HG02610 (cell line): ENCODE results near the gene TSN.
A peak's percentile ranks its signal among the peaks of the same experiment; 100 is the strongest.
"Not testable (repeated sequence)": the region's sequence is repeated elsewhere in the genome, so short reads cannot be mapped to it uniquely, and the experiment has no call there.

Source experiments
- ATAC-seq: cut with Tn5 transposase; IDR thresholded peaks from one replicate; pipeline ENCODE4 v1.9.1; 2021; ENCODE audit warnings: mild to moderate bottlenecking, moderate library complexity; ENCODE audit not compliant: unreplicated experiment

TSN gene

DNA sequence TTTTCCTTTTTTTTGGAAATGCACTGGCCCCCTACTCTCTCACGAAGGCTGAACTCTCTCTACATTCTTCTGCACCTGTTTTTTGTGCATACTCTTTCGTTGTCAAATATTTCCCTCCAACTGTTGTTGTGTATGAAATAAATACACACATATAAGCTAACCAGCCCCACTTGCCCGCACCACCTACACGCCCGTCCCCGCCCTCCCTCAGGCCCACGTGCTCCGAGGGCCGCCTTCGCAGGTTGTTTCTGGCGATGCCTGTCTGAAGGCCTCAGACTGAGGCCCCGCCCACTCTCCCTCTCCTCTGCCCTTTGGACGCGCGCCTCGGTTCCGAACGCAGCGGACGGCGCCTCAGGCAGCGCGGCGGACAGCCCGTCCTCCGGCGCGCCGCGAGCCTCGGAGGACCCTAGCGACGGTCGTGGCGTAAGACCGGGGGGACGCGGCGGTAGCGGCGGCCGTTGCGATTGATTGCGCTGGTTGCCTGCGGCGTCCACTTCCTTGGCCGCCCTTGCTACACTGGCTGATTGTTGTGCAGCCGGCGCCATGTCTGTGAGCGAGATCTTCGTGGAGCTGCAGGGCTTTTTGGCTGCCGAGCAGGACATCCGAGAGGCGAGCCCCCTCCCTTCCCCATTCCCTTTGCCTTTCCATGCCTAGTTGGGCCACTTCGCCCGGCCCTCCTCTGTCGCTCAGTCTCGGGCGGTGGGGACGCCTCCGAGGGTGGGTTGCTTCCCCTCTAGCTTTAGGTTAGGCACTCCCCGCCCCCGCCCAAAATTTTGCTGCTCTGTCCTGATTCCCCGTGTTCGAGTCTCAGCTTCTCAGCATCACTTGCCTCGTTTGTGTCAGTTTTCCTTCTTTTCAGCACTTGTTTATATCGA, at the start of gene TSN:
Gene TSN (plus strand): TSS at position 415 of the 875 bp plus-strand sequence. CDS start 129 bp downstream, at position 544.
- peak; percentile 100 for ATAC-seq

DNA sequence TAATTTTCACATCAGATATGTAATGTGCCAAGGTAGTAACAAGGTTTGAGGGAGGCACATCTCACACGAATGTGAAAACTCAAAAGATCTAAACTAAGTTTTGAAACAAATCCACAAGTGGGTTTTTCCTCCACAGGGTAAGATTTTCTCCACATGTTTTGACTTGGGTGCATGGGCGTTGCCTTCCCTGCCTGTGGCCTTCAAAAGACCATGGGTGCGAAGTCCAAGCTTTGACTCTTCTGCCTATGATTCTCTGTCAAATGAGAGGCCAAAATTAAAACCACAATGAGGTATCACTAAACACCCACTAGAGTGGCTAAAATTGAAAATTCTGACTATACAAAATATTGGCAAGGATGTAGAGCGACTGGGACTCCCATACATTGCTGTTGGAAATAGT, 49.5 kb upstream of the TSN start:
- no peak for ATAC-seq

DNA sequence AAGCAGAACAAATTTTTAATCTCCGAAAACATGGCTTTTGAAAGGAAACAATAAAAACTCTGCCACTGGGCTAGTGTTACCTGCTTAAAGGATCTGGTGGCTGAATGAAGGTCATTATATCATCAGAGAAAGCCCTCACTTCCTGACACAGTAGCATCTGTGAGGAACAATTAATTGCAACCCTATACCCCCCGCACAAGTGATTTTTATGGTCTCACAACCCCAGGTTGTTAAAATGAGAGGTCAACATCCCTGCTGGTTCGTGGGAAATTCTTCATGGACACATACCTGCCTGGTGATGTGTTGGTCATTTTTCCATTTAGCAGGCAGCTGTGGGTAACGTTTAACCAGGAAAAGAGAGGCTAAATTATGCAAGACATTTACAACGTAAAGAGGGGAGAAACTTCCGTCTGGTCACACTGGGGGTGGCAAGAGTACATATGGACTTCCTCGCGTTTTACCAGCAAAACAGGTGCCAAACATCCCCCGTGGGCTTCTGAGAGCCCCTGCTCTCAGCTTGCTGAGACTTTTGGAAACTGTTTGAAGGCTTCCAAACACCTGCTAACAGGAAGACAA, 48.0 kb upstream of the TSN start:
- ATAC-seq: no peak

DNA sequence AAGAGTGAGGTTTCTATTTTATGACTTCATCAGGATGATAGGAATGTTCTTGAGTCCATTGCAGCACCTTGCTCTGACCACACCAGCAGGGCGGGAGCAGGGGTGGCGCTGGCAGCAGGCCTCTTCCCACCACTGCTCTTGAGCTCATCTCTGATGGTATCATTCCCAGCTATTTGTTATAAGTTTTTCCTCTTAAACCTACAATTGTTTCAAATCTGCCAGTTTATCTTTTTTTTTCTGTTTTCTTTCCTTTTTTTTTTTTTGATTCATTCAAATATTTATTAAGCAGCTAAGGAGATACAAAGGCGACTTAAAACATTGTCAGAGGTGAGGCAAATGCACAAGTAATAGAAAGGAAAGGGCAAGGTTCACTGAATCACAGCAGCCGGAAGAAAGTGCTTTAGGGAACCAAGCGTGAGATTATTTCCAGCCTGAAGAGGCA, 47.5 kb upstream of the TSN start:
- no peak for ATAC-seq

DNA sequence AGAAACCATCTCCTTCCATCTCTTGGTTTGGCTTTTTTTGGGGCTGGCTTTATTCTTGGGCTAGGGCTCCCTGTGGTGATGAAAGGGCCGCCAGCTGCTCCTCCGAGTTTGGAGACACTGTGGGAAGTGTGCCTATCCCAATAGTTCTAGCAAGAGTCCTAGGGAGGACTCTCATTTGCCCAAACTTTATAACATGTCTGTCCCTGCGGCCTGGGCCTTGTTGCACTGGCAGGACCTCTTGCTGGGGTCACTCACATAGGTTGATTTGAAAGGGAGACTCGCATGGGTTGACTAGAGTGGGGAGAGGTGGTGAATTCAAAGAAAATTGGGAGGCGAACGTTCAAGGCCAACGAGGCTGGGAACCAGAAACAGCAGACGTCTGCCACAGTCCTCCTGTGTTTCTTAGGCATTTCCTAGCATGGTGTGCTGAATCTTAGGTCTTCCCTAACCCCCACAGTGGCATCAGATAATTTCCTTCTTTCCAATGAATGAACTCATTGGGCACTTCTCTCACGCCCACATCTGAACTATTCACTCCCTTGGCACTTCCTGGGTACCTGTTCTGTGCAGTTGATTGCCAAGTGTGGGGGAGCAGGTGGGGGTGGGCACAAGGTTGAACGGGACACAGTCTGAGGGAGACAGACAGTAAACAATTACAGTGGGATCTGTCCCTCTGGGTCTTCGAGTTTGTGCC, 45.5 kb upstream of the TSN start:
- ATAC-seq: no peak

DNA sequence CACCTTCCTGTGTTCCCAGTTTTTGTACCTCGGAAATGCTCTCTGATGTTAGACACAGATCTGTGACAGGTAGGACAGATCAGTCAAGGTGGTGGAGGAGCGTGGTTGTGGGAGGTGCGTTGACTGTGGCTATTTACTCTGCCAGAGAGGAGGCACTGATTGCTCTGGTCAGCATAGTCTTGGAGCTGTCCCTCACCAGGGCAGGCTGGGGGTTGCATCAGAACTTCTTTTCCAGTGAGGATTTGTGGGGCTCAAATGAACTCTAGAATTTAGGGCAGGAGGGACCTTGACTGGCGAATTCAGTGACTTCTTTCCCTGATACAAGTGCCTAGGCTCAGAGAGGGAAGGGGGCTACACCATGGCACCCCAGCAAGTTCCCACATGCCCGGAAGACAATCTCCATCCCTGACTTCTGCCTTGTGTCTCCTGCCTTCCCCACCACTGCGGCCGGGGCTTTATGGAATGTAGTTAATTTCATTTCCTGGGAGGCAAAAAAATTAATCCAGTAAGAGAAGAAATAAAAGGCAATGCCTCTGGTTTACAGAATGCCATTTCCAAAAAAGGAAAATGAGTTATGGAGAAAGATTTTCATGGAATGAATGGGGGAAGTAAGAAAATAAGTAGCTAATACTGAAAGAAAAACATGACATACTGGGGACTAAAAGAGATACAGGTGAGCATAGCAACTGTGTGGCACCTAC, 44.8 kb upstream of the TSN start:
- ATAC-seq: no peak

DNA sequence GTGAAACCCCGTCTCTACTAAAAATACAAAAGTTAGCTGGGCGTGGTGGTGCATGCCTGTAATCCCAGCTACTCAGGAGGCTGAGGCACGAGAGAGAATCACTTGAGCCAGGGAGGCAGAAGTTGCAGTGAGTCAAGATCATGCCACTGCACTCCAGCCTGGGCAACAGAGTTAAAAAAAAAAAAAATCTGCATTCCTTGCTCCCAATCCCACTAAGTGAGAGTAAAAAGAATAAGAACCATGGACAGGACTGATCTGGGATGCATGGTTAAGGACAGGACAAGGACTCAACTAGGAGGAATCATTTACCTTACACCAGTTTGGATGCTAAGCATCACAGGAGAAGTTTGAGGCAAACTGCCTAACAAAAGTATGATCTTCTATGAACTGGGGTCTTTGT, 44.0 kb upstream of the TSN start:
- not testable (repeated sequence) for ATAC-seq

DNA sequence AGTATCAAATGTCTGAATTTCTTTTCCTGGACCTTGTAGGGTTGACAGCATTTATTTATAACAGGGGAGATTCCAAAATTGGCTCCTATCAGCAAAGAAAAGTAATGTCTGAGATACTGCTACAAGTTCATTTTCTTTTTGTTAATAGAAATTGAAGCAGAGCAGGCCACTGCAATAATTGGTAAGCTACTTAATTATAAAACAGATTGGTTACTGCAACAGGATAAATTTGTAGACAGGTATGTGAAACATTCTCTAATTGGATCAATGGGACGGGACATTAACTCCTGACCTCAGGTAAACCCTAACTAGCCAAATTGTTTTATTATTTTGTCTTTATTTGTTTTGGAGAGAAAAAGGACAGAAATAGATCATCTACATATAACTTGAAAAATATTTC, 39.3 kb upstream of the TSN start:
- no peak for ATAC-seq

DNA sequence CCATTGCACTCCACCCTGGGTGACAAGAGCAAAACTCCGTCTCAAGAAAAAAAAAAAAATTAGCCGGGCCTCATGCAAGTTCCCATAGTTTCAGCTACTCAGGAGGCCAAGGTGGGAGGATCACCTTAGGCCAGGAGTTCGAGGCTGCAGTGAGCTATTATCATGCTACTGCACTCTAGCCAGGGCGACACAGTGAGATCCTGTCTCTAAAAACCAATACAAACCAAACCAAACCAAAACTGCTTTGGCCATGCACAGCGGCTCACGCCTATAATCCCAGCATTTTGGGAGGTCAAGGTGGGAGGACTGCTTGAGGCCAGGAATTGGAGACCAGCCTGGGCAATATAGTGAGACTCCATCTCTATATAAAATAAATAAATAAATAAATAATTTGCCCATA, 37.9 kb upstream of the TSN start:
- ATAC-seq: no peak

DNA sequence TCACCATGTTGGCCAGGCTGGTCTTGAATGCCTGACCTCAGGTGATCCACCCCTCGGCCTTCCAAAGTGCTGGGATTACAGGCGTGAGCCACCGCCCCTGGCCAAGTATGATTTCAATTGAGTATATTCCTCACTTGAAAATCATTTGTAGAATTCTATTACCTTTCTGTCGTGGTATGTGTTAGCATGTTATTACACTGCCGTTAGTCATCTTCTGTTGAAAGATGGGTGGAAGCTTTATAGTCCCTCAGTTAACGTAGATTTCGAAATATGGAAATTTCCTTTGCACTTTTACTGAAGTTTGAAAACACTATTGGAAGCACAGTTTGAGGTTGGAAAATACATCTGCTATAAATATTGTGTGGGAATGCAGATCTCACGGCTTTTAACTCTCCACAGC, 33.5 kb upstream of the TSN start:
- no peak for ATAC-seq

DNA sequence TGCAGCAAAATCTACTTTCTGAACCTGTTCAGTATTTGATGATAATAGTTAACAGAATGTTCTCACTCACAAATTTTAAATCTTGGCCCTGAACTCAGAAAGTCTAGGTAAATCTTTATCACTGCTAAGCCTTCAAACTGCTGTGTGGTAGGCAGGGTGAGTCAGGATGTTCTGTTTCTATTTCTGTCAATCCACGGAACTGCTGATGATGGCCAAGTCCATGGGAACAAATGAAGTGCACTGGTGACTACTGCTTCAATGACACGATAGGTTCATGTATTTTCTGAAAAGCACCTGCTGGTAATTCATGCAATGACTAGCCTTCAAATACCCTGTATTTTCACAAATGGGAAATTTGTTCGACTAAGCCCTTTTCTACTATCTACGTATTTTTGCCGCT, 33.0 kb upstream of the TSN start:
- ATAC-seq: no peak

DNA sequence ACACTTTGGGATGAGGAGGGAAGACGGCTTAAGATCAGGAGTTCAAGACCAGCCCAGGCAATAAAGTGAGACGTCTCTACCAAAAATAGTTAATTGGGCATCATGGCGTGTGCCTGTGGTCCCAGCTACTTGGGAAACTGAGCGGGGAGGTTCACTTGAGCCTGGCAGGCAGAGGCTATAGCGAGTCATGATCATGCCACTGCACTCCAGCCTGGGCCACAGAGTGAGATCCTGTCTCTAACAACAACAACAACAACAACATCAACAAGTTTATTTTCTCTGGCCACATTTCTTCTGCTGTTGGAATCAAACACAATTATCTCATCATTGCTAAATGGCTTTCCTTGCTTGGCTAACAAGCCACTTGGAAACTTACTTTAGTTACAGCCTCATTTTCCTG, 32.1 kb upstream of the TSN start:
- no peak for ATAC-seq

DNA sequence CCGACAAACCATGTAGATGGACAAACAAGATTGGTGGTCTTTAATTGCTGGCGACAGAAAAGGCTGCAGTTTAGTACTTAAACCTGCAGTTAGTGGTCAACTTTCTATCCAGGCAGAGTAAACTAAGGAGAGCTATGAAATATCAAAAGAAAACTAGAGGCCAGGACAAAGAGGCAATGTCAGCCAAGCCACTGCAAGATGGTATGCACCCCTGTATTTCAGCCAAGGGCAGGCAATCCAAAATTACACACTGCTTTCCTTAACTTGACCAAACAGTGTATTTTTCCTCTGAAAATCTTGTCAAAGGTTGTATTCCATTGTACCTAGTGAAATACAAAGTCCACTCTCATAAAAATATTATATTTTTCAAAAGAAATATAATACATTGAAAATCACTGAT, 28.1 kb upstream of the TSN start:
- no peak for ATAC-seq

DNA sequence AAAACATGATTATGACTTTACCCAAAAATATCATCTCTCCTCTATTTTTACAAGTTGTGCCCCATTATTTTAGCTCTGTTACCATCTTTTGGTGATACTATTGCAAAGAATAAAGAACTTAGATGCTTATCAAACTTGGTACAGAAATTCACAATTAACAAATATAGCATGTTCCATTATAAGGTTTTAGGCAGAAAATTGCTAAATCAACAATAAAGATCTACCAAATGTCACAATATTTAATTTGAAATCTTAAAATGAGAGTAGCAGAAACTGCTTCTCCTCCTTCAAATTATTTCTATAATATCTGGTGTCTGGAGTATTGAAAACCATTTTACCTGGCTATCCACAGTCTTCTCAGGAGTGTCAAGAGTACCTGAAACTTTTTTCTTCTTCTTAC, 27.5 kb upstream of the TSN start:
- ATAC-seq: no peak

DNA sequence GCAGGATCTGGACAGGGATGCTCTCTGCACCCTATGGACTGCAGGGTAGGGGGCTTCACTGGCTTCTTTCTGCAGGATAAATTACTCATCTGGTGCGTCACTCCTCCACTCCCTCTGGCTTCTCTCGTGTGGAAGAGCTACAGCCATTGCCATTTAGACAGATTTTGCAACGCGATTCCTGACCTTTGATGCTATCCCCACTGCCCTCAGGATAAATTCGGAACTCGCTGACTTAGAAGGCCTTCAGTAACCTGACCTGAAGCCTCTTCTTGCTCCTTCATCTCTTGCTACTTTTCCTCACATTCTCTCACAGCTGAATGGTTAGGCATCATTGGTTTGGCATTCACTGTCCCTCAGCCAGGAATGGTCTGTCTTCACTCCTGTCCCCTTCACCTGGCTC, 24.1 kb upstream of the TSN start:
- ATAC-seq: no peak

DNA sequence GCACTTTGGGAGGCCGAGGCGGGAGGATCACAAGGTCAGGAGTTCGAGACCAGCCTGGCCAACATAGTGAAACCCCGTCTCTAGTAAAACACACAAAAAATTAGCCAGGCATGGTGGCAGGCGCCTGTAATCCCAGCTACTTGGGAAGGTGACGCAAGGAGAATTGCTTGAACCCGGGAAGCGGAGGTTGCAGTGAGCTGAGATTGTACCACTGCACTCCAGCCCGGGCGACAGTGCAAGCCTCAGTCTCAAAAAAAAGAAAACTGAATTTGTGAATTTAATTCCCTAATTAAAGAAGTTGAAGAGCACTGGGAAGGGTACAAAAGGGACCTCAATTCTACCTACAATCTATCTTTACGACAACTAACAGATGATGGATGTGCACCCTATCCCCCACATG, 20.9 kb upstream of the TSN start:
- ATAC-seq: not testable (repeated sequence)

DNA sequence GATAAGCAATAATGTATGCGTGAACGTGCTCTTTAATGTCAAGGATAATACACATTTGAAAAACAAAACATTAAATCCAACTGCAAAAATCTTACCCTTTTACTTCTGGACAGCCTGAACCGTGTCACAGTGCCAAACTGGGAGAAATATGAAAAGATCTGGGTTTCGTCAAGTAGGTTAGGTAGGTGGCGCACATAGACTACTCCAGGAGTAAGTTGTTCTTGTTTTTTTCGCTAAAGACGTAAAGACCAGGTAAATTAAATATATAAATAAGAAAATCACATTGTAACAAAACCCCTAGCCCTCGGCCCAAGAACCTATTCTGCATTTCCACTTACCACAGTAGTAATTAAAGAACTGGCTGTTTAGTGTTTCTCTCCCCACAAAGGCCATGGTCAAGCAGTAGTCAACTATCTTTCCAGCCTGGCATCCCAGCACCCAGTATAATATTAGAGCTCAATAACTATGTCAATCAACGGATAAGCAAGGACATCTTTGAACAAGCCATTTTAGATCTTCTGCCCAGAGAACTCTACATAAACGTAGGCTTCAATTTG, 19.9 kb upstream of the TSN start:
- no peak for ATAC-seq

DNA sequence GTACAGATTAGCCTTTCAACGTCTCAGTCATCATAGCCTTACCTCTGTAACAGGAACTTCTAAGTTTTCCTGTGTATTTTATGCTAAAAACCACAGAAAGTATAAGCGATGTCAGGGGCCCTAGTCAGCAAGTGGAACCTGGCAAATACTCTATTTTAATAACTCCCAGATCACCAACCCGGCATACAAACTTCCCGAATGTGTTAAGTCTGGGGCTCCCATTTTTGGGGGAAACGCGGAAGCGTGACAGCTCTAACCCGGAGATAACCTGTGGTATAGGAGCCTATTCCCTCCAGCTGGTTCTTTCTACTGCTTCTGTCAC, 19.4 kb upstream of the TSN start:
- ATAC-seq: no peak

DNA sequence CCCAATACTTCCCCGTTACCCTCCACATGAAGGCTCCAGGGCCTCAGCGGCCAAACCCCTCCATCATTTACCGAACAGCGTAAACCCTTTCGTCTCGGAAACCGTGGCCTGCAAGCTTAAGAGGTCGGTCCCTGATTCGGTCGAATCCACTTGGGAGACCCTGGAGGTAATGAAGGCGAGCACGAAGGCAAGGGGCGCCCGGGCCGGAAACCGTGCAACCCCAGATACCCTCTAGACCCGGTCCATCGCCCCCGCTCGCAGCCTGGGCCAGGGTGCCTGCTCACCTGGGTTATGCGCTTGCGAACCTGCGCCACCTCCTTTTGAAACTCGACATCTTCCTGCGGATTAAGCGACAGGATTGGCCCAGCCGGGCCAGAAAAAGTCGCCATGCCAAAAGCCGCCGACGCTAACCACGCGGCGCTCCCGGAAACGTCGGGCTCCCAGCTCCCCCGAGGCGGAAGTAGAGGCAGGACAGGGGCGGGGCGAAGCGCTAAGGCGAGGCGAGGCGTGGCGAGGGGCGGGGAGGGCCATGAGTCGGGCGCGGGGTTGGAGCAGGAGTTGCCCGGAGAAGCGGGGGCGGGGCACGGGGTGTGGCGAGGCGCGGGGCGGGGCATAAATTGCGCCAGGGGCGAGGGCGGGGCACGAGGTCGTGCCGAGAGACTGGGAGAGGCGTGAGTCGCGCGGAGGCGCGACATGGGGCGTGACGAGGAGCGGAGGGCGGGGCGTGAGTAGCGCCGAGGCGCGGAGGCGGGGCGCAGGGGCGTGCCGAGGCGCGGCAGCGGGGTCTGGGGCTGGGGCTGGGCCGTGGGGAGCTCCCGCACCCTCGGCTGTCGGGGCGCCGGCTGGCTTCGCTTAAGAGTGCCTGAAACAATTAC, 18.8 kb upstream of the TSN start, which contains the start of gene NIFK:
Gene NIFK (minus strand): TSS at position 414 of the 875 bp plus-strand sequence. CDS start 25 bp downstream, at position 389.
- ATAC-seq: peak; percentile 92

DNA sequence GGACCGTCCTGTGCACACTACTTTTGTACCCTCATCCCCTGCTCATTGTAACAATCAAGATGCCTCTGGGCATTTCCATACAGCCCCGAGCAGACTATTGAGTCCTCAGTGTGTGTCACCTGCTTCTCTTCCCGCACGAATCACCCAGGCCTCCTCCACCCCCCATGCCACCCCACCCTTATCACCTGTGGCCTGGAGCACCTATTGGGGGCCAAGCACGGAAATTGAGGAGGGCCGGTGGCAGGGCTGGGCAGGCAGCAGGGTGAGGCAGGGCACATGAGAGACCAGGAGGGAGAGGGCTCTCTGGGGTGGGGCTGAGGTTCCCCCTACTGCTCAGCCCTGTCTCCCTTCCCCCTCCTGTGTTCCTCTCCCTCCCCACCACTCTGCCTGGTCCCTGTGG, 14.5 kb upstream of the TSN start:
- no peak for ATAC-seq
